ENCODE results near the gene CCND2. TPM values are rescaled to one million over a fixed set of nuclear protein-coding genes. Genes with fewer than 3 reads are reported as not detected.

The CCND2 gene
- total RNA-seq, 1 donor from 2014 or later = 557 TPM

DNA sequence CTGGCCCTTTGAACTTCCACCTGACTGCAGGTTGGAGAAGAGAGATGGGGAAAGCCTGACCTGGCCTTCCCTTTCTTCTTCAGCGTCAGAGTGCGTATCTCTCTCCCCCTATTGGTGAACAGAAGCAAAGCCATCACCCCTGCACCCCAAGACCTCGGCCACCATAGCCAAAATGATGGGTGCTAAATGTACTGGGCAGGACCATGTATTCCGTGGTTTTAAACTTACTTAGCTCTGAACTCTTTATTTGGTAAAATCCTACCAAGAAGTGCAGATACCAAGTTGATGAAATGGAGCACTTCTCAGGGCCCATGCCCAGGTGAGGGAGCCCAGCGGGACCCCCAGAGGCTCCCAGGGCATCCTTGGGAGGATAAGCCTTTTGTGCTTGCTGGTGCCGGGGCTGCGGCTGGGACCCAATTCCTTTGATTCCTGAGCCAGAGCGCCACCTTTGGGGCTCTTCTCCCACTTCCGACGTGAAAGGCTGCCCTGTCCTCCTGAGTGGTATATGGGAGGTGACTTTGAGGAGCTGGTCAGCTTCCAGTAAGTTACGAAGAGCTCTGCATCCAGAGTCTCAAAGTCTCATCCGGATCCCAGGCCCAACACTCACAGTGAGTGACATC lies 9.4 kb downstream of the CCND2 start:
- Mint-ChIP-seq H3K4me1 (ENCODE audit: low read depth) (peaks cover 62% of the 10 kb centered on the region), H3K4me3 (ENCODE audit: low read depth) (no peak overlapping the region), H3K36me3 (ENCODE audit: low read depth) (peaks cover 97% of the 10 kb centered on the region), H3K27me3 (ENCODE audit: low read depth) (no peaks in the 10 kb centered on the region), H3K9me3 (no peaks in the 10 kb centered on the region), H3K27ac (no peak overlapping the region)
- DNase-seq (ENCODE audit: low spot score) = no peak
- intact Hi-C loops (cut with micrococcal nuclease) = no loop called here

DNA sequence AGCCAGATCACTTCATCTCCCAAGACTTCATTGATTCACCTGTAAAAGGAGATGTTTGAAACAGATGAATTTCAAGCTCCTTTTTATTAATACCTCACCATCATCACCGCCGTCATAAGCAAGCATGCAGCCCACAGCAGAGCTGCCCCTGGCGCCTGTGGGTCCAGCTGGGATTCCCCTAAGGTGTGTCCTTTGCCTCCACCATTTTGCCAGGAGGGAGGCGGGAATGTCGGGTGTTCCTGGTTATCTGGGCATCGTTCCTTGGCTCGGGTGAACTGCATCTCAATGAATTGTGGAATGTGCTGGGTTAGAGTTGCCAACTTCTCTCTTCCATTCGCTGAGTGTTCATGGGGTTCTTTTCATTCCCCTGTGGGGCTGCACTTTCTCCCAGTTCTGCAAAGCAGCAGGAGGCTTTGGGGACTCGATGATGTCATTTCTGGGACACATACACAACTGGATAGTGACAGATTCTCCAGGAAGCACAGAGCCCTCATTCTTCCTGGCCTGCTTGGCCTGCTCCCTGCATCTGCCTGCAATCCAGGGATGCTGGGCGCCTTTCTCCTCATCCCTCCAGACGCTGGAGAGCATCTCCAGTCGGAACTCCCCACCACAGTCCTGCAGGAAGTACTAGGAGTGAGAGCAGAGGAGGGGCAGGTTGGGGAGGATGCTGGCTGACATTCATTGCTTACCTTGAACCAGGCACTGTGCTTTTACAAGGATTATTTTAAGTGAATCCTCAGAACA lies 10.1 kb downstream of the CCND2 start:
- intact Hi-C loops (cut with micrococcal nuclease) = no loop called here
- Mint-ChIP-seq H3K27me3 (ENCODE audit: low read depth) (no peaks in the 10 kb centered on the region), H3K9me3 (no peaks in the 10 kb centered on the region), H3K27ac (peak overlapping the region; percentile 60), H3K4me3 (ENCODE audit: low read depth) (no peak overlapping the region), H3K4me1 (ENCODE audit: low read depth) (peaks cover 62% of the 10 kb centered on the region), H3K36me3 (ENCODE audit: low read depth) (peaks cover 97% of the 10 kb centered on the region)
- no peak for DNase-seq (ENCODE audit: low spot score)

DNA sequence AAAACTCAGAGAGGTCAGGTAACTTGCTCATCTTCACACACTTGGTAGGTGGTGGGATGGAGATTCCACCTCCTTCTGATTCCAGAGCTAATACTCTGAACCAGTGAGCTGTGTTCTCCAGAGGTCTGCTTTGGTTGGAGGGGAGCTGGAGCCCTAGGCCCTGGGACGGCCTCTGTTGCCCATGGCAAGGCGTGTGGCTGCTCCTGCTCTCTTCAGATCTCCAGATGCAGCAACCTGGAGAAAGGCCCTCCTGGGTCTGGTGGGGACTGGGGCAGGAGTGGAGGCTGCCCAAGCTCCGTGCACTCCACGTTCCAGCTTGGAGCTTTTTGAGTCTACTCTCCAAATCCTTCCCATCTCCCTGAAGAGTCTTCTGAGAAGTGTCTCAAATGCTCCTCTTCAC lies 10.7 kb downstream of the CCND2 start:
- H3K4me3 Mint-ChIP-seq (ENCODE audit: low read depth) = no peak overlapping the region
- H3K36me3 Mint-ChIP-seq (ENCODE audit: low read depth) = peaks cover 97% of the 10 kb centered on the region
- peak overlapping the region; percentile 31 for H3K27ac Mint-ChIP-seq
- H3K9me3 Mint-ChIP-seq = no peaks in the 10 kb centered on the region
- peaks cover 61% of the 10 kb centered on the region for H3K4me1 Mint-ChIP-seq (ENCODE audit: low read depth)
- intact Hi-C loops (cut with micrococcal nuclease) = no loop called here
- no peaks in the 10 kb centered on the region for H3K27me3 Mint-ChIP-seq (ENCODE audit: low read depth)
- DNase-seq (ENCODE audit: low spot score) = no peak

DNA sequence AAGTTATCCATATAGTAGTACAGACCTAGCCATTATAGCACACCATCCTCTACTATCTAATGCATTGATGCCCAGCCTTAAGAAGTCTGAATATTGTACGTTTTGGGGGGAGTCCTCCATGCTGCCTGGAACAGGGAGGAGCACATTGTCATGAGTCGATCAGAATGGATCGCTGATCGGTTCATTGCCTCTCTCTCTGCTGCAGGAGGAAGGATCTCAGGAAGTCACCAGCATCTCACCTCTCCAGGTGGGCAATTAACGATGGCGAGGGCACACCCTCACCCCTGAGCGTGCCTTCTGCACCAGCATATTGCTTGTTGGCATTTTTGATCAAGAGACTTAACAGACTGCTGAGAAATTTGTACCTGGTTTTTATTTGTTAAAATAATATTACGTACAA lies 11.5 kb downstream of the CCND2 start:
- Mint-ChIP-seq H3K4me1 (ENCODE audit: low read depth) (peaks cover 64% of the 10 kb centered on the region), H3K36me3 (ENCODE audit: low read depth) (peaks cover 97% of the 10 kb centered on the region), H3K27ac (peak overlapping the region; percentile 31), H3K9me3 (no peaks in the 10 kb centered on the region), H3K27me3 (ENCODE audit: low read depth) (no peaks in the 10 kb centered on the region), H3K4me3 (ENCODE audit: low read depth) (no peak overlapping the region)
- no peak for DNase-seq (ENCODE audit: low spot score)
- intact Hi-C loops (cut with micrococcal nuclease) = no loop called here

DNA sequence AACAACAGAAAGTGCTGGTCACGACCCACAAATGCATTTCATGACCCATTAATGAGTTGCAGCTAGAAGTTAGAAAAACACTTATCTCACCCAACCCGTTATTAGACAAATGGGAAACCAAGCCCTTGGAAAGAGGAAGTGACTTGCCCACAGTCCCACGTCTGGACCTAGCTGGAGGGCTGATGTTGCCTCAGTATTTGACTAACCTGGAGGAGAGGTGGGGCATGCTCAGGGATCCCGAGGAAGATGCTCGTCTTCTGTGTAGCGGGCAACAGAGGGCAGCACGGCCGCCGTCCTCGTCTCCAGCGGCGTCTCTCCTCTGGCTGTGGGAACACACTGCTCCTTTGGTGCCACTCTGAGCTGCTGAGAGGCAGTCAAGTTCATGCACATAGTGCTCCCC lies 12.7 kb downstream of the CCND2 start:
- no peak overlapping the region for H3K4me3 Mint-ChIP-seq (ENCODE audit: low read depth)
- intact Hi-C loops (cut with micrococcal nuclease) = no loop called here
- peaks cover 97% of the 10 kb centered on the region for H3K36me3 Mint-ChIP-seq (ENCODE audit: low read depth)
- no peaks in the 10 kb centered on the region for H3K9me3 Mint-ChIP-seq
- no peaks in the 10 kb centered on the region for H3K27me3 Mint-ChIP-seq (ENCODE audit: low read depth)
- H3K4me1 Mint-ChIP-seq (ENCODE audit: low read depth) = peaks cover 64% of the 10 kb centered on the region
- peak overlapping the region; percentile 48 for H3K27ac Mint-ChIP-seq
- DNase-seq (ENCODE audit: low spot score) = no peak

DNA sequence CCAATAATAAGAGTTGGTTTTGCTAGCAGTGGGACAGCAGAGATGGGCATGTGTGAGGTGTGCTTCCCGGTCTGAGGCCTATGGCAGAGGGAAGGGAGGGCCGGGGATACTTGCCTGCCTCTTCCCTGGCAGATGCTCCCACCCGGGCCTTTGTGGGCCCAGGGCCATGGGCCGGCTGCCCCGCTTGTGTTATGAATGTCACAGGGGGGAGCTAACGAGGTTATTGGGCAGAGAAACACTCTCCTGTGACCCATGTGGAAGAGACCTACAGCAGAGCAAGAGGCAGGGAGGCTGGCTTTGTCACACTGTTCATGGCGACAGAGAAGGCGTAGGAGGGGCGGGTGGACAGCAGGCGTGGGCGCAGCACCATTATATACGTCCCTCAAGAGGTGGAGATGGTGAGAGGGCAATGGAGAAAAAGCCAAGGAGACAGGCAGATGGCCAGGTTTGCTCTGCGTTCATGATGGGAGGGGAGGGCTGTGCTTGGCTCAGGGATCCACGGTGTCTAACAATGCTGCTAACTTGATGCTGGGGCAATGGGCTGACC lies 13.3 kb downstream of the CCND2 start:
- no peak overlapping the region for H3K4me3 Mint-ChIP-seq (ENCODE audit: low read depth)
- H3K27ac Mint-ChIP-seq = peak overlapping the region; percentile 48
- intact Hi-C loops (cut with micrococcal nuclease) = no loop called here
- H3K4me1 Mint-ChIP-seq (ENCODE audit: low read depth) = peaks cover 68% of the 10 kb centered on the region
- no peaks in the 10 kb centered on the region for H3K9me3 Mint-ChIP-seq
- peaks cover 97% of the 10 kb centered on the region for H3K36me3 Mint-ChIP-seq (ENCODE audit: low read depth)
- no peak for DNase-seq (ENCODE audit: low spot score)
- H3K27me3 Mint-ChIP-seq (ENCODE audit: low read depth) = no peaks in the 10 kb centered on the region

DNA sequence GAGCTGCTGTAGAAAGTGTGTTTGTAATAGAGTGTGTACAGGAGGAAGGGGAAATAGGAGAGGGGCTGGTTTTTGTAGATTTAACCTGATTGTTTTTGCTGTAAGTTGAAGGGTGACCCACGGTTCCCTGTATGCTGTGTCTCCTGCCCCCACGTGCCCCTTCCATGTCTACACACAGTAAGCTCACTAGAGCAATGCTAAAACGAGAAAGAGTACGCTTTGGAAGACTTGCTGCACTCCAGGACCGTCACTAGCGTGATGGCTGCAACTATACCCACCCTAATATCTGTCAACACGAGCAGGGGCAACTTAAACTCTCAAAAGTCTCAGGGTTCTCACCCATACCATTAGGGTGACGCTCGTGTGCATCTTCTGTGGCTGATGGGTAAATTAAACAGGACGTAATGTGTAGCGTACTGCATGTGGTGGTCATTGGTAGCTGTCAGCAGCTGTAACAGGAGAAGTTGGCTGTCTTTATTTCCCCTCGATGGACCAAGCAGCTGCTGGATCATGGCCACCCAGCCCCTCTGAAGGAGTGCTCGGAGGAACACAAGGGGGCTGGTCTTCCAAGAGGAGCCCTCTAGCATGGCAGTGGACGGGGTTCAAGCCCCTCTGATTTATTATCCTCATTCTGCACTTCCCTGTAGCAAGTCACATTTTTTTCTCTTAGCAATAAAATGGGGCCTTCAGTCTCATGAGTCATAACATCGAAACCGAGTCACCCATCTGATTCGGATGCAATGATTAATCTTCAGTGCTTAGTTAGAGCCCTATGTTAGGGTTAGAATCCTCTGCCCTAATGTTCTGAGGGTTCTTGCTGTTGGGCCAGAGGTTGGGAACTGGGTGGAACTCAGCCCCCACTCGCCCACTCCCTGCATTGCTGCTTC lies 14.0 kb downstream of the CCND2 start:
- H3K4me3 Mint-ChIP-seq (ENCODE audit: low read depth) = no peak overlapping the region
- H3K4me1 Mint-ChIP-seq (ENCODE audit: low read depth) = peaks cover 71% of the 10 kb centered on the region
- no peaks in the 10 kb centered on the region for H3K27me3 Mint-ChIP-seq (ENCODE audit: low read depth)
- peaks cover 97% of the 10 kb centered on the region for H3K36me3 Mint-ChIP-seq (ENCODE audit: low read depth)
- no peaks in the 10 kb centered on the region for H3K9me3 Mint-ChIP-seq
- DNase-seq (ENCODE audit: low spot score) = no peak
- intact Hi-C loops (cut with micrococcal nuclease) = no loop called here
- H3K27ac Mint-ChIP-seq = peak overlapping the region; percentile 64

DNA sequence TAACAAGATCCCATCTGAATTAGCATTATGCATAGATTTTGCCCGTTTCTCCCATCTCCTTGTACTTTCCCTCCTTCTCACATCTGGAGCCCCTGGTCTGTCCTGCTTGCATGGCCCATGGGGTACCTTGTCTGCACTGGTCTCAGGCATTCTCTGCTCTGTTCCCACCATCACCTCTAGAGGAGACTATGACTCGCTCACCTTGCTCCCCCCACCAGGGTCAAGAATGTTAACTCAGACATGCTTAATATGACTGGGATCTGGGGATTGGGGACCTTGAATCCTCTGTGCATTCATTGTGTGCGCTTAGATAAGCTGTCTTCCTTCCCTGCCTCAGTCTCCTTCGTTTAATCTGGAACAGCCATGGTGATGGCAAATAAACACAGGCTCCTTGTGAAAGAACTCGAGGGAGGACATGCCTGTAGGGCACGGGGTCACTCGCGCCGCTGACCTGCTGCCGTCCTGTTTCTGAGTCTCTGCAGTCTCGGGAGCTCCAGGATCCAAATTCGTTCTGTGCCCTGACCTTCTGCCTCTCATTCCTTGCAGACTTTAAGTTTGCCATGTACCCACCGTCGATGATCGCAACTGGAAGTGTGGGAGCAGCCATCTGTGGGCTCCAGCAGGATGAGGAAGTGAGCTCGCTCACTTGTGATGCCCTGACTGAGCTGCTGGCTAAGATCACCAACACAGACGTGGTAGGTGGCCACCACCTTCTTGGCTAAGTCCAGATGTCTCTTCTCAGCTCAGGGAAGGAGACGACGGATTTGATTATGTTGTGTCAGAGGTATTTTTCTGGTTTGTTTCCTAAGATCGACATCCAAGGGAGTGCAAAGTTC lies 15.0 kb downstream of the CCND2 start:
- peaks cover 97% of the 10 kb centered on the region for H3K36me3 Mint-ChIP-seq (ENCODE audit: low read depth)
- no peaks in the 10 kb centered on the region for H3K27me3 Mint-ChIP-seq (ENCODE audit: low read depth)
- intact Hi-C loops (cut with micrococcal nuclease) = no loop called here
- H3K4me1 Mint-ChIP-seq (ENCODE audit: low read depth) = peaks cover 76% of the 10 kb centered on the region
- H3K27ac Mint-ChIP-seq = peak overlapping the region; percentile 67
- H3K9me3 Mint-ChIP-seq = no peaks in the 10 kb centered on the region
- DNase-seq (ENCODE audit: low spot score) = no peak
- peak overlapping the region; percentile 10 for H3K4me3 Mint-ChIP-seq (ENCODE audit: low read depth)

DNA sequence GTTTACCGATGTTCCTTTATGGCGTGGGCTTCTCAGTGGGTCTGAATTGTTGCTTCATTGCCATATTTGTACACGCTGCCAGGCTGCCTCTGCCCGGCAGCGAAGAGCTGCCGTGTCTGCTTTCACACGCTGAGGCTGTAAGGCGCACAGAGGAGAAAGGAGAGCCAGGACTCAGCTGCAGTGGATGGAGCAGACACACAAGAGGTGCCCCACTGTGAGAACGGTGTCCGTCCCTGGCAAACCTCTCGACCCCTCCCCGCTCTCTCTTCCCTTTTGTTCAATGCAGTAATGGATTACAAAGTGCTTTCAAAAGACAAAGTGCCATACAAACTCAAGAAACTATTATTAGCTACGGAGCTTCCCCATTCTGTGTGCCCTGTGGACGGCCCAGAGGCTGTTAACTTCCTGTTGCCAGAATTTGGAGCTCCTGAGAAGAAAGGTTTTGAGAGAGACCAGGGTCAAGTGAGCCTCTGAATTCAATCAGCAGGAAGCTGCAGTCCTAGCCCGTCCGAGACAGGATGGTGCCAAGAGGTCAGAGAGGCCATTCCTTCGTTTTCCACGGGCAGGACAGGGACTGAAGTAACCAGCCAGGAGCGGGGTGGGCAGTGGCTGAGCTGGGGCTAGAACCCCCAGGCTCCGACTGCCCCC lies 15.8 kb downstream of the CCND2 start:
- Mint-ChIP-seq H3K27ac (peak overlapping the region; percentile 19), H3K9me3 (no peaks in the 10 kb centered on the region), H3K4me3 (ENCODE audit: low read depth) (no peak overlapping the region), H3K36me3 (ENCODE audit: low read depth) (peaks cover 96% of the 10 kb centered on the region), H3K4me1 (ENCODE audit: low read depth) (peaks cover 75% of the 10 kb centered on the region), H3K27me3 (ENCODE audit: low read depth) (no peaks in the 10 kb centered on the region)
- DNase-seq (ENCODE audit: low spot score) = no peak
- intact Hi-C loops (cut with micrococcal nuclease) = no loop called here

DNA sequence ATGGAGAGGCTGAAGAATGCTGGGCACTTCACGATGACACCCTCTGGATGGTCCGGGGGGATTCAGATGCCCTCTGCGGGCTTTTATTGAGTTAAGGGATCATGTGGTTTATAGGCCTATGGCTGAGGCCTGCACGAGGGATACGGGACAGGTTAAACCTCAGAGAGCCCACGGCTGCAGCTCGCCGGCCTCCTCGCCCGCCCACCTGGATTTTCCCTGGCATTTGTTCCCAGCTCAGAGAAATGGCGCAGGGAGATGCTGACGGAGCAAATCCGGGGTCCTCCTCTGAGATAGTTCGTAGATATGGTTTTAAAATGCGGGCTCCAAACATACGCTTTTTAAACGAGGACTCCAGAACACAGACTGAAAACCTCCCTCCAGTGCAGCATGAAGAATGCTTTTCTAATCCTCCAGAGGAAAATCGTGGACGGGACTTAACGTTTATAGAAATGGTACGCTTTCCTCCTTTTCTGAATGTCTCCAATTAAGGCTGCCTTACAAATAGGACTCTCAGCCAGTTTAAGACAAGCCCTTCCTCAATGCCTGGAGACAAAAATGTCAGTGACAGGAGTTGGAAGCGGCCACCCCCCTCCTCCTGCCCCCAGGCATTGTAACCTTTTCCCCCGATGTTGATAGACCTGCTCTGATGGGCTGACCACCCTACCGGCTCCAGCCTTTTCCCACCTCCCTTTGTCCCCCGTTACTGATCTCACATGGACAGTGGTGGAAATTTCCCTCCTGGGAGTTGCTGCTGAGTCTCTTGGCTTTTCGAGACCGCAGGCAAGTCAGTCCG lies 16.6 kb downstream of the CCND2 start:
- Mint-ChIP-seq H3K27ac (peak overlapping the region; percentile 45), H3K4me3 (ENCODE audit: low read depth) (no peak overlapping the region), H3K9me3 (no peaks in the 10 kb centered on the region), H3K36me3 (ENCODE audit: low read depth) (peaks cover 98% of the 10 kb centered on the region), H3K4me1 (ENCODE audit: low read depth) (peaks cover 78% of the 10 kb centered on the region), H3K27me3 (ENCODE audit: low read depth) (no peaks in the 10 kb centered on the region)
- no peak for DNase-seq (ENCODE audit: low spot score)
- intact Hi-C loops (cut with micrococcal nuclease) = no loop called here

DNA sequence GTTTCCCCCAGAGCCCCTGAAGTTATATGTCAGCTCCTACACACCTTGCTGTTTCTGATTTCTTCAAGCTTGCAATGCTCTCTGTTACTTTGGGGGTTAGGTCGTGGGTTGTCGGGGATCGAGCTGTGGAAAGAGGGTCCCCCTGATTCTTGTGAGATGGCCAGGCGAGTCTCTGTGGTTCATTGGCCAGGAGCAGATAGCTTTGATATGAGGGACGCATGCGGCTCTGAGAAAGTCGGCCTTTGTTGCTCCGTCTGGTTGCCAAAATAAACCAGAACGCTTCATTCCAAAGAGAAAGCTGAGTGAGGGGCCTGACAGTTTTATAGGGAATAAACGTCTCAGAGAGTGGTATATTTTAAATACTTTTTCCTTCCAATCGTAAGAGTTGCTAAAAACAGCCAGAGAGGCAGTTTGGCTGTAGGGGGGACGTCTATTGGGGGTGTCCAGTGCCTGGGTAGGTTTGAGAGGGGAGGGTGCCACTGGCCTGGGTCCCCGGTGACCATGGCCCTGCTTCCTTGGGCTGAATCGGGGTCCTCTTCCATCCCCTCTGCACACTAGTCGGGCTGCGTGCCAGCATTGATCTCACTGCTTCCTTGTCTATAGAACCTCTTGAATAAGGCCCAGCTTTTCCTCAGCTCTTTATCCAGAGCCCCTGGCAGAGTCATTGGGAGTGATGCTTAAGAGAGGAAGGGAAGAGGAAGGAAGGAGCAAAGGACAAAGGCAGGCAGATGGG lies 18.9 kb downstream of the CCND2 start:
- H3K27me3 Mint-ChIP-seq (ENCODE audit: low read depth) = no peaks in the 10 kb centered on the region
- intact Hi-C loops (cut with micrococcal nuclease) = no loop called here
- no peak for DNase-seq (ENCODE audit: low spot score)
- no peak overlapping the region for H3K4me3 Mint-ChIP-seq (ENCODE audit: low read depth)
- peak overlapping the region; percentile 91 for H3K27ac Mint-ChIP-seq
- H3K4me1 Mint-ChIP-seq (ENCODE audit: low read depth) = peaks cover 65% of the 10 kb centered on the region
- H3K36me3 Mint-ChIP-seq (ENCODE audit: low read depth) = peaks cover 96% of the 10 kb centered on the region
- H3K9me3 Mint-ChIP-seq = no peaks in the 10 kb centered on the region
